CD4-positive, alpha-beta memory T cell (primary cell): ENCODE data around the gene TBC1D14. TPM values are rescaled to one million over a fixed set of nuclear protein-coding genes. Genes with fewer than 3 reads are reported as not detected.
A peak's percentile ranks its signal among the peaks of the same experiment; 100 is the strongest.

Experiments used
- CTCF ChIA-PET: fragments of 350-600 bp; sonication (Branson Sonifier 250); formaldehyde crosslinking; loops from one replicate; lab custom pipeline; 2021; ENCODE audit warnings: inconsistent platforms; ENCODE audit not compliant: partially characterized antibody; lab: Charles Lee
- POLR2A ChIA-PET: fragments of 350-600 bp; sonication (Branson Sonifier 250); formaldehyde crosslinking; loops from one replicate; lab custom pipeline; 2021; ENCODE audit not compliant: partially characterized antibody; lab: Charles Lee
- DNase-seq, 5 donors: peaks; one replicate each; pipeline versions ENCODE4 v3.0.0 to v3.0.0-alpha.2; 2020 to 2022; ENCODE audit warnings: mixed read lengths in 1 of 5
- H3K27ac ChIP-seq: one replicate; pipeline ENCODE4 v1.7.0; 2013; ENCODE audit warnings: low read depth, low read length
- H3K27me3 ChIP-seq: 2 replicates; pipeline ENCODE4 v1.7.0; 2013; ENCODE audit warnings: mild to moderate bottlenecking, low read length, moderate library complexity; ENCODE audit not compliant: insufficient read depth
- H3K36me3 ChIP-seq: 2 replicates; pipeline ENCODE4 v1.7.0; 2013; ENCODE audit warnings: mild to moderate bottlenecking, low read length, moderate library complexity; ENCODE audit not compliant: insufficient read depth
- H3K4me1 ChIP-seq: 2 replicates; pipeline ENCODE4 v1.7.0; 2013; ENCODE audit warnings: mild to moderate bottlenecking, low read length, moderate library complexity; ENCODE audit not compliant: insufficient read depth
- H3K4me3 ChIP-seq, 2 donors: one replicate each; pipeline ENCODE4 v1.7.0; 2013; ENCODE audit warnings: low read length in 2 of 2, mild to moderate bottlenecking in 1 of 2
- H3K9me3 ChIP-seq, 2 donors: one replicate each; pipeline ENCODE4 v1.7.0; 2013; ENCODE audit warnings: low read length in 2 of 2, control low read depth in 1 of 2; ENCODE audit not compliant: control insufficient read depth in 1 of 2
- H3K27ac Mint-ChIP-seq, 7 donors: one replicate each; pipeline ENCODE4 v1.8.0; 2020 to 2021; ENCODE audit warnings: mixed read lengths in 7 of 7, mild to moderate bottlenecking in 6 of 7, inconsistent platforms in 3 of 7, moderate library complexity in 3 of 7
- H3K27me3 Mint-ChIP-seq, 2 donors: one replicate each; pipeline ENCODE4 v1.8.0; 2020 to 2021; ENCODE audit warnings: mixed read lengths in 2 of 2
- H3K36me3 Mint-ChIP-seq, 2 donors: one replicate each; pipeline ENCODE4 v1.8.0; 2020 to 2021; ENCODE audit warnings: mixed read lengths in 2 of 2, inconsistent platforms in 1 of 2, mild to moderate bottlenecking in 1 of 2
- H3K4me1 Mint-ChIP-seq, 4 donors: one replicate each; pipeline ENCODE4 v1.8.0; 2020 to 2021; ENCODE audit warnings: mixed read lengths in 4 of 4, mild to moderate bottlenecking in 1 of 4
- H3K4me3 Mint-ChIP-seq, 8 donors: one replicate each; pipeline ENCODE4 v1.8.0; 2020 to 2021; ENCODE audit warnings: mixed read lengths in 8 of 8, mild to moderate bottlenecking in 7 of 8, moderate library complexity in 6 of 8, inconsistent platforms in 3 of 8
- H3K9me3 Mint-ChIP-seq, 8 donors: one replicate each; pipeline ENCODE4 v1.8.0; 2020 to 2021; ENCODE audit warnings: mixed read lengths in 8 of 8, mild to moderate bottlenecking in 5 of 8, inconsistent platforms in 3 of 8, moderate library complexity in 1 of 8
- intact Hi-C: fragments of 100-400 bp; cut with micrococcal nuclease; formaldehyde crosslinking; loops from one replicate; pipeline ENCODE4 v1.15.1; 2023
- polyA plus RNA-seq, 2 donors: library from polyadenylated mRNA; unstranded; fragments of 300-500 nt; fragmentation: Illumina TruSeq; gene quantifications; one replicate each; pipeline ENCODE4 v1.2.3, GENCODE V29; 2021
- total RNA-seq, 2 experiments: library from RNA; stranded (reverse); gene quantifications; one replicate each; pipeline ENCODE4 v1.2.3, GENCODE V29; 2021

TBC1D14 gene
- total and polyA plus RNA-seq, 4 experiments from 2014 or later = 40.7 to 80.7 (median 63.0) TPM

DNA sequence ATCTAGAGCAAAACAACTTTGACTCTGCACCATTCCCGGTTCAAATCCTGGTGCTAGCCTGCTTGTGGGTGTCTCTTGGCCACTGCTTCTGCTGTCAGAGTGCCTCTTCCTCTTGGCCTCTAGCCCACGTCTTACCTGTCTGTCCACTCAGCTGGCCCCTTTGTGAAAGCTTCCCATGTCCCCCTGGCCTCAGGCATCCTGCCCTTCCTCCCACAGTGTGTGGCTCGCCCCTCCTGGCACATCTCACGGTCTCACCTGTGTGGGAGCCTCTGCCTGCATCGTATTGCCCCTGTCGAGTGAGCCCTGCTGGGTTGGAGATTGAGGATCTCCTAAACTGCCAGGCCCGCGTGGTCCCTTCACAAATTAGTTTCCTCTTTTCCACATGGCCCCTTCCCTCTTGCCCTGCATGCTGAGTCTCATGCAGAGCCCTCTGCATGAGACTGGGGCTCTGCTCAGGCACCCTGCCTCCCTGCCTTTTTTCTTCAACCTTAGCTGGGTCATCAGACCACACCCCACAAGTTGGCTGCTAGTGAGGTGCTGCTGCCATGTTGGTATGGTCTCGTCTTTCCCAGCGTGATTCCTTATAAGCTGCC is 79.8 kb downstream of the TBC1D14 start:
- H3K27ac ChIP-seq = no peak overlapping the region
- Mint-ChIP-seq H3K9me3 (no peaks in the 10 kb centered on the region), H3K4me1 (peaks cover 50 to 81% (median 68%) of the 10 kb centered on the region in 4 donors), H3K4me3 (peak overlapping the region; percentile 17 to 91 (median 60)), H3K27ac (peak overlapping the region in 4 of 7 donors; percentile 7 to 78 (median 60)), H3K36me3 (peaks cover 0 to 24% of the 10 kb centered on the region in 2 donors), H3K27me3 (no peaks in the 10 kb centered on the region)
- DNase-seq = no peak
- POLR2A ChIA-PET = interaction anchor here (0.9 to 1.0 kb wide), 2 partner anchors 79 to 80 kb away, joined by 3 to 4 read pairs; no protein-coding TSS in a partner anchor
- intact Hi-C loops = no loop called here
- H3K36me3 ChIP-seq = peaks cover 5% of the 10 kb centered on the region
- H3K4me3 ChIP-seq = no peak overlapping the region
- H3K9me3 ChIP-seq = no peaks in the 10 kb centered on the region
- H3K27me3 ChIP-seq = no peaks in the 10 kb centered on the region
- CTCF ChIA-PET = interaction anchor here (1.0 to 3.8 kb wide), 2 partner anchors 16 to 80 kb away, joined by 4 to 22 read pairs; no protein-coding TSS in a partner anchor
- peaks cover 79% of the 10 kb centered on the region for H3K4me1 ChIP-seq

- Histone ChIP-seq H3K27ac (no peak overlapping the region), H3K36me3 (peaks cover 5% of the 10 kb centered on the region), H3K27me3 (no peaks in the 10 kb centered on the region), H3K4me1 (peaks cover 67% of the 10 kb centered on the region), H3K4me3 (no peak overlapping the region), H3K9me3 (no peaks in the 10 kb centered on the region)
- Mint-ChIP-seq H3K4me1 (peaks cover 43 to 69% (median 56%) of the 10 kb centered on the region in 4 donors), H3K27me3 (no peaks in the 10 kb centered on the region), H3K4me3 (peak overlapping the region in 1 of 8 donors; percentile 8), H3K36me3 (peaks cover 4 to 26% of the 10 kb centered on the region in 2 donors), H3K9me3 (no peaks in the 10 kb centered on the region), H3K27ac (peak overlapping the region in 1 of 7 donors; percentile 70)
- ChIA-PET CTCF (interaction anchor here (1.5 kb wide), 1 partner anchor 82 kb away, joined by 4 read pairs; no protein-coding TSS in a partner anchor), POLR2A (no interaction called here)
- intact Hi-C loops = no loop called here
- no peak for DNase-seq
These were observed 81.0 kb downstream of the TBC1D14 start for GRCh38 chr4:6990661-6991060.

- no peak overlapping the region for H3K4me3 ChIP-seq
- no peaks in the 10 kb centered on the region for H3K27me3 ChIP-seq
- peaks cover 61% of the 10 kb centered on the region for H3K4me1 ChIP-seq
- peaks cover 8% of the 10 kb centered on the region for H3K36me3 ChIP-seq
- no peak overlapping the region for H3K27ac ChIP-seq
- H3K9me3 ChIP-seq = no peaks in the 10 kb centered on the region
- peak overlapping the region in 2 of 7 donors; percentile 57 to 85 for H3K27ac Mint-ChIP-seq
- ChIA-PET POLR2A (no interaction called here), CTCF (interaction anchor here (1.4 to 1.5 kb wide), 2 partner anchors 17 to 83 kb away, joined by 4 to 6 read pairs; no protein-coding TSS in a partner anchor)
- no peaks in the 10 kb centered on the region for H3K27me3 Mint-ChIP-seq
- H3K4me3 Mint-ChIP-seq = peak overlapping the region in 2 of 8 donors; percentile 7 to 9
- H3K36me3 Mint-ChIP-seq = peaks cover 4 to 22% of the 10 kb centered on the region in 2 donors
- intact Hi-C loops = no loop called here
- H3K9me3 Mint-ChIP-seq = no peaks in the 10 kb centered on the region
- H3K4me1 Mint-ChIP-seq = peaks cover 37 to 63% (median 50%) of the 10 kb centered on the region in 4 donors
- DNase-seq = no peak
These were observed 81.6 kb downstream of the TBC1D14 start for GRCh38 chr4:6991249-6991648.

DNA sequence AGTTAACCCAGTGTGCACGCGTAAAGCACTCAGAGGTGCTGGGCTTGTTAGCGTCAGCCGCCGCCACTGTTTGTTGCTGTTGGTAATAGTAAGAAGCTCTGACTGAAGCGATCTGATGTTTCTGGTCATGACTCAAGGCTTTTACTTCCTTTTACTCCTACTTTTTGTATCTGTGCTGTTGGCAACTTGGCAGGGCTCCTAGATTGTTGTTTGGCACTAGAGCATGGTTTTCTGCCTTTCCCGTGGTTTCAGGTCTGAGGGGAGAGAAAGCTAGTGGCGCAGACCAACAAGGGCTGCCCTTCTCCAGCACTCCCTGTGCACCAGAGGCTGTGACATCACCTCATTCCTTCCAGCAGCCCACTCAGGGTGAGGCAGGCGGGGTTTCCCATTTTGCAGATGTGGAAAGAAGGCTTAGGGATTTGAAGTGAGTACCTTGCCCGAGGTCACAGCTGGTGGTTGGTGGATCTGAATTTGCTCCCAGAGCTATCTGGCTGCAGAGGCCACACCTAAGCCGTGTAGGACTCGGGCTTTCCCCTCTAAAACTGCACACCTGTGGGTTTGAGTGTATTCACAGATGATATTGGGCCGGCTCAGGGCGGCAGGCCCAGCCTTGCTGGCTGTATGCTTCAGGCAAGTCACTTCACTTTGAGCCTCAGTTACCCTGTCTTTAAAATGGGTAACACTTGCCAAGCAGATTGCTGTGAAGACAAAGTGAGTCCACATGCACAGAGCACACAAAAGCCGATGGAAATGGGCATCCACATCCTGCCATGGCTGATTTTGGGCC is 82.3 kb downstream of the TBC1D14 start:
- intact Hi-C loops = no loop called here
- H3K4me3 Mint-ChIP-seq = no peak overlapping the region

DNA sequence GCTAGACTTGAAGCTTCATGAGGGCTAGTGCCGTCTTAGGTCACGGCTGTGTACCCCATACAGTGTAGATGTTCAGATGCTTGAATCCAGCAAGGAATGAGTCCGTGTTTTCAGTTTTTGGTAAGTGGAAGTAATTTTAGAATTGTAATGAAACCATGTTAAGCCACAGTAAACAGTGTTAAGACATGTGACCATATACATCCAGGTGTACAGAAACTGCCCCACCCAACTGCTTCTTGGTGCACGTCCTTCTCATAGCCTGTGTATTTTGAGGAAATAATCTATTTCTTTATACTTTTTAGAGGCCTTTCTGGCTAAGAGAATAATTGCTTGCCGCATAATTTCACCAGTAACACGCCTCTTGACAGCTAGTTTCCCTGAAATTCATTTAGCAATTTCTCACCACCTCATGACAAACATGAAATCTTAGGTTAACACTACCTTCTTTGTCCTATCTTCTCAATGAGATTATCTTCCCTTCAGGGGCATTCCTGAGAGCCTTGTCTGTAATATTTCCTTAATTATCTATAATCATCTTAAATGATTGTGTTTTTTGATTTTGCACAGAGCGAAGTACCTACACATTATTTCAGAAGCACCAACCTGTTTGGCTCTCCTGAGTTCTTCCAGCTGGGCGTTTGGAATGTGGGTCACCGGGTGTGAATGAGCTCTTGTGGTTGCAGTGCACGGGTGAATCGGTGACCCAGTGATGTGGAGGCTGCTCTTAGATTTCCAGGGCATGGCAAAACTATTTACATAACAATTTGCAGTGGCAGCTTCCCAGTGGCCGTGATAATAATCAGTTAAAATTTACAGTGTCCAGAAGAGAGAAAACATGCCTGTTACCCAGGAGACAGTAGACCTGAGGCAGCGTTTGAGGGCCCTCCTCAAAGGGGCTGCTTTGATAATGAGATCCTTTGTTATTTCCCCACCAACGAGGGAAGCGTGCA is 83.4 kb downstream of the TBC1D14 start:
- Histone ChIP-seq H3K4me3 (no peak overlapping the region), H3K4me1 (peaks cover 52% of the 10 kb centered on the region), H3K27me3 (no peaks in the 10 kb centered on the region), H3K9me3 (no peaks in the 10 kb centered on the region), H3K27ac (no peak overlapping the region), H3K36me3 (peaks cover 10% of the 10 kb centered on the region)
- H3K9me3 Mint-ChIP-seq = no peaks in the 10 kb centered on the region
- intact Hi-C loops = no loop called here
- peaks cover 9 to 25% of the 10 kb centered on the region in 2 donors for H3K36me3 Mint-ChIP-seq
- peak overlapping the region in 5 of 7 donors; percentile 9 to 65 (median 43) for H3K27ac Mint-ChIP-seq
- no peaks in the 10 kb centered on the region for H3K27me3 Mint-ChIP-seq
- H3K4me3 Mint-ChIP-seq = no peak overlapping the region
- no peak for DNase-seq
- ChIA-PET CTCF (interaction anchor here (0.7 to 1.7 kb wide), 4 partner anchors 8 to 78 kb away, joined by 3 to 4 read pairs (median 4); no protein-coding TSS in a partner anchor), POLR2A (interaction anchor here (1.0 to 1.4 kb wide), 2 partner anchors 75 to 84 kb away, joined by 3 to 4 read pairs; partner anchors contain the start of gene GRPEL1)
- H3K4me1 Mint-ChIP-seq = peaks cover 33 to 53% (median 44%) of the 10 kb centered on the region in 4 donors

More for the DNA sequence above, 82.3 kb downstream of the TBC1D14 start:
- Mint-ChIP-seq H3K4me1 (peaks cover 36 to 59% (median 48%) of the 10 kb centered on the region in 4 donors), H3K27me3 (no peaks in the 10 kb centered on the region), H3K36me3 (peaks cover 4 to 24% of the 10 kb centered on the region in 2 donors), H3K27ac (peak overlapping the region in 2 of 7 donors; percentile 35 to 52), H3K9me3 (no peaks in the 10 kb centered on the region)
- no peak for DNase-seq
- POLR2A ChIA-PET = interaction anchor here (1.0 to 1.4 kb wide), 2 partner anchors 55 to 76 kb away, joined by 3 read pairs; partner anchors contain the start of gene GRPEL1
- Histone ChIP-seq H3K4me3 (no peak overlapping the region), H3K36me3 (peaks cover 10% of the 10 kb centered on the region), H3K4me1 (peaks cover 60% of the 10 kb centered on the region), H3K27ac (no peak overlapping the region), H3K27me3 (no peaks in the 10 kb centered on the region), H3K9me3 (no peaks in the 10 kb centered on the region)
- CTCF ChIA-PET = interaction anchor here (0.7 to 1.7 kb wide), 4 partner anchors 9 to 79 kb away, joined by 3 to 6 read pairs (median 4); no protein-coding TSS in a partner anchor

- Histone ChIP-seq H3K4me3 (no peak overlapping the region), H3K36me3 (peaks cover 34% of the 10 kb centered on the region), H3K27ac (no peak overlapping the region), H3K9me3 (no peaks in the 10 kb centered on the region), H3K27me3 (no peaks in the 10 kb centered on the region), H3K4me1 (peaks cover 35% of the 10 kb centered on the region)
- Mint-ChIP-seq H3K36me3 (peaks cover 35 to 59% of the 10 kb centered on the region in 2 donors), H3K27ac (peak overlapping the region in 1 of 7 donors; percentile 61), H3K27me3 (no peaks in the 10 kb centered on the region), H3K9me3 (no peaks in the 10 kb centered on the region), H3K4me3 (no peak overlapping the region), H3K4me1 (peaks cover 17 to 41% (median 27%) of the 10 kb centered on the region in 4 donors)
- ChIA-PET CTCF (no interaction called here), POLR2A (no interaction called here)
- DNase-seq = no peak
- intact Hi-C loops = no loop called here
These were observed 86.9 kb downstream of the TBC1D14 start for GRCh38 chr4:6996481-6996880.
